ENCODE results near the gene HDAC1. TPM values are rescaled to one million over a fixed set of nuclear protein-coding genes. Genes with fewer than 3 reads are reported as not detected.
"Not testable (repeated sequence)": the region's sequence is repeated elsewhere in the genome, so short reads cannot be mapped to it uniquely, and the experiment has no call there.

HDAC1 gene
- total and polyA plus RNA-seq, 4 donors, result 37.2 to 79.3 (median 67.3) TPM

GRCh38 chr1:32273391-32274208 lies 18.3 kb upstream of the HDAC1 start:
- Histone ChIP-seq H3K36me3 (ENCODE audit: control insufficient read depth, insufficient read depth, low read length) (no peaks in the 10 kb centered on the region), H3K27ac (ENCODE audit: low read depth, low read length) (no peak overlapping the region), H3K4me3 (ENCODE audit: low read depth, low read length) (no peak overlapping the region), H3K27me3 (ENCODE audit: control insufficient read depth, insufficient read depth, low read length) (peaks cover 38% of the 10 kb centered on the region), H3K9me3 (ENCODE audit: control insufficient read depth, insufficient read depth, low read length) (no peaks in the 10 kb centered on the region), H3K4me1 (ENCODE audit: control insufficient read depth, insufficient read depth, low read length) (no peaks in the 10 kb centered on the region)
- DNase-seq (ENCODE audit: low read depth in 4 of 6, low spot score in 6 of 6), result no peak
- WGBS (ENCODE audit: insufficient coverage), result 36% methylated on average over 8 of the region's 10 CpGs

- WGBS (ENCODE audit: insufficient coverage), result 49% methylated on average over 26 of the region's 31 CpGs
- Histone ChIP-seq H3K36me3 (ENCODE audit: control insufficient read depth, insufficient read depth, low read length) (no peaks in the 10 kb centered on the region), H3K27ac (ENCODE audit: low read depth, low read length) (no peak overlapping the region), H3K4me3 (ENCODE audit: low read depth, low read length) (no peak overlapping the region), H3K9me3 (ENCODE audit: control insufficient read depth, insufficient read depth, low read length) (no peaks in the 10 kb centered on the region), H3K27me3 (ENCODE audit: control insufficient read depth, insufficient read depth, low read length) (peaks cover 38% of the 10 kb centered on the region), H3K4me1 (ENCODE audit: control insufficient read depth, insufficient read depth, low read length) (no peaks in the 10 kb centered on the region)
- DNase-seq (ENCODE audit: low read depth in 4 of 6, low spot score in 6 of 6), result no peak
Observed at GRCh38 chr1:32274646-32275340, 17.1 kb upstream of the HDAC1 start.

GRCh38 chr1:32275424-32275823 lies 16.5 kb upstream of the HDAC1 start:
- Histone ChIP-seq H3K27ac (ENCODE audit: low read depth, low read length) (no peak overlapping the region), H3K4me1 (ENCODE audit: control insufficient read depth, insufficient read depth, low read length) (no peaks in the 10 kb centered on the region), H3K36me3 (ENCODE audit: control insufficient read depth, insufficient read depth, low read length) (no peaks in the 10 kb centered on the region), H3K9me3 (ENCODE audit: control insufficient read depth, insufficient read depth, low read length) (no peaks in the 10 kb centered on the region), H3K4me3 (ENCODE audit: low read depth, low read length) (no peak overlapping the region), H3K27me3 (ENCODE audit: control insufficient read depth, insufficient read depth, low read length) (peaks cover 38% of the 10 kb centered on the region)
- no peak for DNase-seq (ENCODE audit: low read depth in 4 of 6, low spot score in 6 of 6)
- WGBS (ENCODE audit: insufficient coverage), result 24% methylated on average over 40 of the region's 41 CpGs

- no peak for DNase-seq (ENCODE audit: low read depth in 4 of 6, low spot score in 6 of 6)
- WGBS (ENCODE audit: insufficient coverage), result 86% methylated on average over 21 of the region's 30 CpGs
- Histone ChIP-seq H3K27ac (ENCODE audit: low read depth, low read length) (no peak overlapping the region), H3K9me3 (ENCODE audit: control insufficient read depth, insufficient read depth, low read length) (no peaks in the 10 kb centered on the region), H3K4me3 (ENCODE audit: low read depth, low read length) (no peak overlapping the region), H3K4me1 (ENCODE audit: control insufficient read depth, insufficient read depth, low read length) (no peaks in the 10 kb centered on the region), H3K27me3 (ENCODE audit: control insufficient read depth, insufficient read depth, low read length) (peaks cover 38% of the 10 kb centered on the region), H3K36me3 (ENCODE audit: control insufficient read depth, insufficient read depth, low read length) (no peaks in the 10 kb centered on the region)
Observed at GRCh38 chr1:32276032-32276782, 15.7 kb upstream of the HDAC1 start.

GRCh38 chr1:32284777-32285176 lies 7.1 kb upstream of the HDAC1 start:
- not testable (repeated sequence) for H3K36me3 ChIP-seq (ENCODE audit: control insufficient read depth, insufficient read depth, low read length); H3K4me3 ChIP-seq (ENCODE audit: low read depth, low read length); H3K27me3 ChIP-seq (ENCODE audit: control insufficient read depth, insufficient read depth, low read length); H3K27ac ChIP-seq (ENCODE audit: low read depth, low read length); H3K9me3 ChIP-seq (ENCODE audit: control insufficient read depth, insufficient read depth, low read length); H3K4me1 ChIP-seq (ENCODE audit: control insufficient read depth, insufficient read depth, low read length); DNase-seq (ENCODE audit: low read depth in 4 of 6, low spot score in 6 of 6)
- WGBS (ENCODE audit: insufficient coverage), result no CpG with 5 or more reads among the region's 8 CpGs

- no peaks in the 10 kb centered on the region for H3K4me1 ChIP-seq (ENCODE audit: control insufficient read depth, insufficient read depth, low read length)
- WGBS (ENCODE audit: insufficient coverage), result 100% methylated on average over 1 of the region's 3 CpGs
- DNase-seq (ENCODE audit: low read depth in 4 of 6, low spot score in 6 of 6), result no peak
Observed at GRCh38 chr1:32285658-32286057, 6.2 kb upstream of the HDAC1 start.

GRCh38 chr1:32286763-32287162 lies 5.1 kb upstream of the HDAC1 start:
- WGBS (ENCODE audit: insufficient coverage), result 93% methylated on average over 2 of the region's 4 CpGs
- H3K27ac ChIP-seq (ENCODE audit: low read depth, low read length), result no peak overlapping the region
- H3K27me3 ChIP-seq (ENCODE audit: control insufficient read depth, insufficient read depth, low read length), result no peaks in the 10 kb centered on the region

More at GRCh38 chr1:32285658-32286057, 6.2 kb upstream of the HDAC1 start:
- H3K4me3 ChIP-seq (ENCODE audit: low read depth, low read length), result no peak overlapping the region
- H3K27ac ChIP-seq (ENCODE audit: low read depth, low read length), result no peak overlapping the region
- H3K27me3 ChIP-seq (ENCODE audit: control insufficient read depth, insufficient read depth, low read length), result no peaks in the 10 kb centered on the region
- no peaks in the 10 kb centered on the region for H3K36me3 ChIP-seq (ENCODE audit: control insufficient read depth, insufficient read depth, low read length)
- H3K9me3 ChIP-seq (ENCODE audit: control insufficient read depth, insufficient read depth, low read length), result no peaks in the 10 kb centered on the region

GRCh38 chr1:32289256-32289655 lies 2.6 kb upstream of the HDAC1 start:
- H3K27me3 ChIP-seq (ENCODE audit: control insufficient read depth, insufficient read depth, low read length), result no peaks in the 10 kb centered on the region
- DNase-seq (ENCODE audit: low read depth in 4 of 6, low spot score in 6 of 6), result no peak
- WGBS (ENCODE audit: insufficient coverage), result 92% methylated on average over 2 of the region's 7 CpGs
- H3K36me3 ChIP-seq (ENCODE audit: control insufficient read depth, insufficient read depth, low read length), result no peaks in the 10 kb centered on the region
- H3K4me3 ChIP-seq (ENCODE audit: low read depth, low read length), result no peak overlapping the region
- peaks cover 15% of the 10 kb centered on the region for H3K4me1 ChIP-seq (ENCODE audit: control insufficient read depth, insufficient read depth, low read length)
- no peaks in the 10 kb centered on the region for H3K9me3 ChIP-seq (ENCODE audit: control insufficient read depth, insufficient read depth, low read length)
- H3K27ac ChIP-seq (ENCODE audit: low read depth, low read length), result no peak overlapping the region

More at GRCh38 chr1:32286763-32287162, 5.1 kb upstream of the HDAC1 start:
- DNase-seq (ENCODE audit: low read depth in 4 of 6, low spot score in 6 of 6), result no peak
- Histone ChIP-seq H3K4me1 (ENCODE audit: control insufficient read depth, insufficient read depth, low read length) (peaks cover 3% of the 10 kb centered on the region), H3K4me3 (ENCODE audit: low read depth, low read length) (no peak overlapping the region), H3K36me3 (ENCODE audit: control insufficient read depth, insufficient read depth, low read length) (no peaks in the 10 kb centered on the region), H3K9me3 (ENCODE audit: control insufficient read depth, insufficient read depth, low read length) (no peaks in the 10 kb centered on the region)

GRCh38 chr1:32291145-32291707 lies 657 bp upstream of the HDAC1 start:
- Histone ChIP-seq H3K9me3 (ENCODE audit: control insufficient read depth, insufficient read depth, low read length) (no peaks in the 10 kb centered on the region), H3K27me3 (ENCODE audit: control insufficient read depth, insufficient read depth, low read length) (no peaks in the 10 kb centered on the region), H3K4me1 (ENCODE audit: control insufficient read depth, insufficient read depth, low read length) (peaks cover 15% of the 10 kb centered on the region), H3K4me3 (ENCODE audit: low read depth, low read length) (peak overlapping the region; percentile 78), H3K36me3 (ENCODE audit: control insufficient read depth, insufficient read depth, low read length) (no peaks in the 10 kb centered on the region), H3K27ac (ENCODE audit: low read depth, low read length) (peak overlapping the region; percentile 84)
- no peak for DNase-seq (ENCODE audit: low read depth in 4 of 6, low spot score in 6 of 6)
- WGBS (ENCODE audit: insufficient coverage), result 70% methylated on average over 8 of the region's 10 CpGs

All from spinal cord (tissue), 10 donors.